PC-9 (cell line): ENCODE measurements around the gene FAM200B. TPM values are rescaled to one million over a fixed set of nuclear protein-coding genes. Genes with fewer than 3 reads are reported as not detected.

Experiments used
- BruUV-seq: library from RNA; stranded (reverse); fragments of 400-500 nt; replicated peaks from 2 replicates; lab custom pipeline; 2021; lab: Mats Ljungman, UMichigan
- CTCF ChIA-PET: fragments of 300-600 bp; sonication (Branson Sonifier 250); formaldehyde crosslinking; loops from one replicate; lab custom pipeline; 2022; ENCODE audit warnings: antibody characterized with exemption; lab: Charles Lee
- POLR2A ChIA-PET: fragments of 300-600 bp; sonication (Branson Sonifier 250); formaldehyde crosslinking; loops from one replicate; lab custom pipeline; 2022; ENCODE audit warnings: antibody characterized with exemption; ENCODE audit not compliant: unreplicated experiment; lab: Charles Lee
- DNase-seq, 2 experiments: peaks; one replicate each; pipeline versions ENCODE4 v3.0.0 to v3.0.0-alpha.2; 2015 to 2022; ENCODE audit warnings: mixed read lengths in 1 of 2
- H2AFZ ChIP-seq: fragments of 200-600 bp; sonication (generic); 2 replicates; pipeline ENCODE4 v1.8.1; 2017; ENCODE audit warnings: antibody characterized with exemption
- H3F3A ChIP-seq: fragments of 200-600 bp; sonication (generic); 2 replicates; pipeline ENCODE4 v1.8.1; 2017; ENCODE audit warnings: antibody characterized with exemption, mild to moderate bottlenecking, low read depth; ENCODE audit not compliant: insufficient read depth
- H3K27ac ChIP-seq: fragments of 200-600 bp; sonication (generic); 2 replicates; pipeline ENCODE4 v1.6.1; 2016; ENCODE audit warnings: mixed run types
- H3K27me3 ChIP-seq: fragments of 200-600 bp; sonication (generic); 2 replicates; pipeline ENCODE4 v1.6.1; 2016; ENCODE audit warnings: low read depth, mixed run types; ENCODE audit not compliant: insufficient read depth
- H3K36me3 ChIP-seq: fragments of 200-600 bp; sonication (generic); 2 replicates; pipeline ENCODE4 v1.6.1; 2016; ENCODE audit warnings: low read depth, mixed run types
- H3K4me1 ChIP-seq: fragments of 200-600 bp; sonication (generic); replicated peaks from 2 replicates; pipeline ENCODE4 v1.6.1; 2016; ENCODE audit warnings: mixed run types; ENCODE audit not compliant: insufficient read depth
- H3K4me2 ChIP-seq: fragments of 200-600 bp; sonication (generic); 2 replicates; pipeline ENCODE4 v1.6.1; 2017; ENCODE audit warnings: mixed run types
- H3K4me3 ChIP-seq: fragments of 200-600 bp; sonication (generic); 2 replicates; pipeline ENCODE4 v1.6.1; 2016; ENCODE audit warnings: mixed run types
- H3K79me2 ChIP-seq: fragments of 200-600 bp; sonication (generic); 2 replicates; pipeline ENCODE4 v1.6.1; 2017; ENCODE audit warnings: low read depth, mixed run types
- H3K9me2 ChIP-seq: fragments of 200-600 bp; sonication (generic); 2 replicates; pipeline ENCODE4 v1.8.1; 2017; ENCODE audit warnings: mild to moderate bottlenecking; ENCODE audit not compliant: insufficient read depth
- H3K9me3 ChIP-seq: fragments of 200-600 bp; sonication (generic); 2 replicates; pipeline ENCODE4 v1.8.1; 2016; ENCODE audit warnings: low read depth; ENCODE audit not compliant: insufficient read depth
- H4K20me1 ChIP-seq: fragments of 200-600 bp; sonication (generic); 2 replicates; pipeline ENCODE4 v1.8.1; 2017; ENCODE audit not compliant: insufficient read depth
- EZH2 ChIP-seq: fragments of 200-600 bp; sonication (generic); IDR thresholded peaks from 2 replicates; pipeline ENCODE4 v1.8.0; 2017; ENCODE audit warnings: antibody characterized with exemption, low read depth
- intact Hi-C: fragments of 100-400 bp; cut with micrococcal nuclease; formaldehyde crosslinking; loops from one replicate; pipeline ENCODE4 v1.10.0; 2022; ENCODE audit not compliant: unreplicated experiment
- total RNA-seq: library from RNA; stranded (reverse); gene quantifications from 2 replicates; pipeline ENCODE4 v1.2.3, GENCODE V29; 2021
- TF ChIP-seq, protein P1 (sequence below): fragments of 200-600 bp; sonication (generic); conservative IDR thresholded peaks from 2 replicates; pipeline ENCODE4 v1.6.1; 2017; ENCODE audit warnings: mixed run types, antibody characterized with exemption, mild to moderate bottlenecking, moderate library complexity

Gene FAM200B
- total RNA-seq, 1 experiment from 2014 or later = 32.4 TPM

DNA sequence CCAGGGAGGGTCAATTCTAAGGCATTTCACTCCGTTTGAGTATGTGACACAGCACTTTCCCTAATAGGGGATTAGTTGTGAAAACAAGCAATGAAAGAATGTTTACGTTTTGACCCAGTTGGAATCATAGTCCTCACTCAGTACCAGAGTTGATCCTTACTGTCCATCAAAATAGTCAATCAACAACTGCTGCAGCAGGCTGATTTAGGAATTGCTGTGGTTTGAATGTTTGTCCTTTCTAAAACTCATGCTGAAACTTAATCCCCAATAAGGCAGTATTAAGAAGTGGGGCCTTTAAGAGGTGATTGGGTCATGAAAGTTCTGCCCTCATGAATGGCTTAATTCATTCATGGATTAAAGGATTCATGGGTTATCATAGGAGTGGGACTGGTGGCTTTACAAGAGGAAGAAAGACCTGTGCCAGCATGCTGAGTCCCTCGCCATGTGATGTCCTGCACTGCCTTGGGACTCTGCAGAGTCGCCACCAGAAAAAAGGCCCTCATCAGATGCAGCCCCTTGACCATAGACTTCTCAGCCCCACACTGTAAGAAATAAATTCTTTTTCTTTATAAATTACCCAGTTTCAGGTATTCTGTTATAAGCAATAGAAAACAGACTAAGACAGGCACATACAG lies 23.4 kb upstream of the FAM200B start:
- Histone ChIP-seq H3K9me3 (no peaks in the 10 kb centered on the region), H3K27me3 (no peaks in the 10 kb centered on the region), H3K79me2 (peaks cover 13% of the 10 kb centered on the region), H3F3A (peaks cover 9% of the 10 kb centered on the region), H2AFZ (no peak overlapping the region), H3K36me3 (no peaks in the 10 kb centered on the region), H3K27ac (peak overlapping the region; percentile 87; the same call in 1 of the 2 replicates), H3K9me2 (no peaks in the 10 kb centered on the region), H3K4me3 (no peak overlapping the region), H3K4me1 (peaks cover 23% of the 10 kb centered on the region), H3K4me2 (no peak overlapping the region), H4K20me1 (no peaks in the 10 kb centered on the region)
- CTCF ChIA-PET = no interaction called here
- no peak for DNase-seq
- TF ChIP-seq EZH2 = no peak
- TF ChIP-seq, protein P1, sequence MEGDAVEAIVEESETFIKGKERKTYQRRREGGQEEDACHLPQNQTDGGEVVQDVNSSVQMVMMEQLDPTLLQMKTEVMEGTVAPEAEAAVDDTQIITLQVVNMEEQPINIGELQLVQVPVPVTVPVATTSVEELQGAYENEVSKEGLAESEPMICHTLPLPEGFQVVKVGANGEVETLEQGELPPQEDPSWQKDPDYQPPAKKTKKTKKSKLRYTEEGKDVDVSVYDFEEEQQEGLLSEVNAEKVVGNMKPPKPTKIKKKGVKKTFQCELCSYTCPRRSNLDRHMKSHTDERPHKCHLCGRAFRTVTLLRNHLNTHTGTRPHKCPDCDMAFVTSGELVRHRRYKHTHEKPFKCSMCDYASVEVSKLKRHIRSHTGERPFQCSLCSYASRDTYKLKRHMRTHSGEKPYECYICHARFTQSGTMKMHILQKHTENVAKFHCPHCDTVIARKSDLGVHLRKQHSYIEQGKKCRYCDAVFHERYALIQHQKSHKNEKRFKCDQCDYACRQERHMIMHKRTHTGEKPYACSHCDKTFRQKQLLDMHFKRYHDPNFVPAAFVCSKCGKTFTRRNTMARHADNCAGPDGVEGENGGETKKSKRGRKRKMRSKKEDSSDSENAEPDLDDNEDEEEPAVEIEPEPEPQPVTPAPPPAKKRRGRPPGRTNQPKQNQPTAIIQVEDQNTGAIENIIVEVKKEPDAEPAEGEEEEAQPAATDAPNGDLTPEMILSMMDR = no peak
- BruUV-seq = no TSS peak
- intact Hi-C loops = loop anchor here (10.0 kb wide), 2 partner anchors 117 to 423 kb away; partner anchors contain the start of gene CD38
- POLR2A ChIA-PET = no interaction called here

DNA sequence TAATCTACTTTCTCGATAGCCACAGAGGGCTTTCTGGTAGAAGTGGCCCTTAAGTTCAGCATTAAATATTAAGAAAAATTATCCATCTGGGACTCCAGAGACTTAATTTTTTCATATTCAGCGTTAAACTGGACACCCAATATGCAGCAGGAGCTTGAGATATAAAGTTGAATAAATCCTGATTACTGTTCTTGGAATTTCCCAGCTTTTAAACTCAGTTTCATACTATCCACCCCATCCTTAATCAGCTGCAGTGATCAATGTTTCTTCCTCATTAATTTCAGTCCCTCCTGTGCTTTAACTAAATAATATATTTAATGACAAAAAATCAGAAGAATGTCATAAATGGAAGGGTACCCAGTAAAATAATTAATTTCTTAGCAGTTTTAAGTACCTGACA lies 22.8 kb upstream of the FAM200B start:
- Histone ChIP-seq H3K27me3 (no peaks in the 10 kb centered on the region), H3K27ac (peak overlapping the region; percentile 87), H3K4me1 (peaks cover 18% of the 10 kb centered on the region), H3K9me3 (no peaks in the 10 kb centered on the region), H2AFZ (no peak overlapping the region), H3K79me2 (peaks cover 8% of the 10 kb centered on the region), H3K4me3 (no peak overlapping the region), H3F3A (peaks cover 9% of the 10 kb centered on the region), H3K9me2 (no peaks in the 10 kb centered on the region), H4K20me1 (no peaks in the 10 kb centered on the region), H3K4me2 (no peak overlapping the region), H3K36me3 (no peaks in the 10 kb centered on the region)
- ChIA-PET CTCF (no interaction called here), POLR2A (no interaction called here)
- TF ChIP-seq, protein P1 = no peak
- TF ChIP-seq EZH2 = no peak
- no peak for DNase-seq
- intact Hi-C loops = loop anchor here (10.0 kb wide), 2 partner anchors 116 to 424 kb away; partner anchors contain the start of gene CD38
- no TSS peak for BruUV-seq

DNA sequence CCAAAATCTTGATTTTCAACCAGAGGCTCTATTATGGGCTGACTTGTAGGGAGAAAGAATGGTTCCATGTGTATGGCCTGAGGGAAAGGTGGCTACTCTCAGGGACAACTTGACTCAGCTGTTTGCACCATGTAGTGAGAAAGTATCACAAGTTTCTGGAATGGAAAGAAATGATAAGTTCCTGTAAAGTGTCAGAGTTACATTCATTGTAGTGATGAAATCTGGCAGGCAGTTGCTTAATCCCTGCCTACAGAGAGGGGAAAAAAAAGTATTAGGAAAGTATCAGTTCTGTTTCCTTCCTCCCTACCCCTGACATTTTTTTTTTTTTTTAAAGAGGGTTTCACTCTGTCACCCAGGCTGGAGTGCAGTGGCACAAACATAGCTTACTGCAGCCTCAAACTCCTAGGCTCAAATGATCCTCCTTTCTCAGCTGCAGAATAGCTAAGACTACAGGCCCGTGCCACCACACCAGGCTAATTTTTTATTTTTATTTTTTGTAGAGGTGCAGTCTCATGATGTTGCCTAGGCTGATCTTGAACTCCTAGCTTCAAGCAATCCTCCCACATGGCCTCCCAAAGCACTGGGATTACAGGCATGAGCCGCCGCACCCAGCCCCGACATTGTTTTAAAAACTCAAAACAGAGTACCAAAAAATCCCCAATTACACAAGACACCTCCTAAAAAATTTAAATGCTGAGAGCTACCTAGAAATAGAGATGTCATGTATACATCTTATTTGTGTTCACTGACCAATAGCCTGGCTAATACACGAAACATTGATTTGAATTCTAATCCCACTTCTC lies 21.7 kb upstream of the FAM200B start:
- Histone ChIP-seq H3K9me2 (no peaks in the 10 kb centered on the region), H3K27ac (peak overlapping the region; percentile 87), H3K9me3 (no peaks in the 10 kb centered on the region), H3K4me1 (peaks cover 16% of the 10 kb centered on the region), H3K4me2 (peak overlapping the region; percentile 33; the same call in 1 of the 2 replicates), H3K27me3 (no peaks in the 10 kb centered on the region), H4K20me1 (no peaks in the 10 kb centered on the region), H3K79me2 (no peaks in the 10 kb centered on the region), H3K36me3 (no peaks in the 10 kb centered on the region), H3K4me3 (no peak overlapping the region), H3F3A (peaks cover 9% of the 10 kb centered on the region), H2AFZ (peak overlapping the region; percentile 29; the same call in 1 of the 2 replicates)
- BruUV-seq = no TSS peak
- DNase-seq = peak in 1 of 2 experiments; percentile 60
- CTCF ChIA-PET = no interaction called here
- intact Hi-C loops = loop anchor here (10.0 kb wide), 2 partner anchors 115 to 425 kb away; partner anchors contain the start of gene CD38
- POLR2A ChIA-PET = no interaction called here
- no peak for TF ChIP-seq EZH2
- TF ChIP-seq, protein P1 = no peak
